Measurements from ENCODE around the gene C11orf16. TPM values are rescaled to one million over a fixed set of nuclear protein-coding genes. Genes with fewer than 3 reads are reported as not detected.
A peak's percentile ranks its signal among the peaks of the same experiment; 100 is the strongest.

The C11orf16 gene
- total and polyA plus RNA-seq, 2 of the 8 experiments (the other 6 are each of a cell fraction or from before 2014, with no cell fraction given) = 0.08 TPM; not detected in 1

- TF ChIP-seq RAD21 (IDR thresholded peaks at IDR 0.05 in 1 of 2, conservative IDR thresholded peaks at IDR 0.05 in 1 of 2; ENCODE audit: low read depth in 2 of 2, low read length in 2 of 2) (peak; percentile 67 to 80), CBX8 (IDR thresholded peaks at IDR 0.05; ENCODE audit: borderline replicate concordance, low read depth, low read length) (no peak)
Observed at GRCh38 chr11:8933931-8934330, 1.2 kb upstream of the C11orf16 start (continued).
